Suprapubic skin (tissue), 4 donors: ENCODE measurements around the gene SLC38A11.
"Not testable (repeated sequence)": the region's sequence is repeated elsewhere in the genome, so short reads cannot be mapped to it uniquely, and the experiment has no call there.

Source experiments
- POLR2A ChIP-seq, 2 donors: fragments of 450-650 bp; IDR thresholded peaks; one replicate each; pipeline ENCODE4 v1.6.1; 2017; ENCODE audit warnings: antibody characterized with exemption in 2 of 2, mild to moderate bottlenecking in 2 of 2, moderate library complexity in 2 of 2
- POLR2AphosphoS5 ChIP-seq, 3 donors: sonication (generic); formaldehyde crosslinking; IDR thresholded peaks; one replicate each; pipeline ENCODE4 v1.6.1; 2017; ENCODE audit warnings: antibody characterized with exemption in 3 of 3
- TF ChIP-seq, protein P1 (sequence below), 2 donors: fragments of 200-600 bp in 1 of 2; fragments of 450-650 bp in 1 of 2; sonication (generic) in 1 of 2; IDR thresholded peaks; one replicate each; pipeline ENCODE4 v1.5.1; 2016 to 2019; ENCODE audit warnings: antibody characterized with exemption in 2 of 2, mild to moderate bottlenecking in 1 of 2, moderate library complexity in 1 of 2

DNA sequence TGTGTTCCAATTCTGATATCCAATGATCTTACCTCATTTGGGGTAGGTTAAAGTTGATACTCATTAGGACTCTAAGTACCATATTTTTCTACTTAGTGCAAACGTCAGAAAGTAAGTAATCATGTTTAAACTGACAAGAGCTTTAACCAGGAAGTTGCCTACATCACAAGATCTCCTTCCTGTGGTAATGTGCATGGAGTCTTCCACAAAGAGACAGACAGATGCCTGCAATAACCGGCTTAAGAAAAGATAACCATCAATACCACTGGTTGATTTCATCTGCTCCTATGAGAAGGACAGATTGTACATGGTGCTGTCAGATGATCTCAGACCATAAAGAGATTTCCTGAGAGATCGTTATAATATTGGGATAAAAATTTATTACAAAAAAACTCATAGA lies 33.5 kb upstream of the SLC38A11 start:
- not testable (repeated sequence) for TF ChIP-seq POLR2AphosphoS5, POLR2A (IDR thresholded peaks at IDR 0.05)
- TF ChIP-seq, protein P1, sequence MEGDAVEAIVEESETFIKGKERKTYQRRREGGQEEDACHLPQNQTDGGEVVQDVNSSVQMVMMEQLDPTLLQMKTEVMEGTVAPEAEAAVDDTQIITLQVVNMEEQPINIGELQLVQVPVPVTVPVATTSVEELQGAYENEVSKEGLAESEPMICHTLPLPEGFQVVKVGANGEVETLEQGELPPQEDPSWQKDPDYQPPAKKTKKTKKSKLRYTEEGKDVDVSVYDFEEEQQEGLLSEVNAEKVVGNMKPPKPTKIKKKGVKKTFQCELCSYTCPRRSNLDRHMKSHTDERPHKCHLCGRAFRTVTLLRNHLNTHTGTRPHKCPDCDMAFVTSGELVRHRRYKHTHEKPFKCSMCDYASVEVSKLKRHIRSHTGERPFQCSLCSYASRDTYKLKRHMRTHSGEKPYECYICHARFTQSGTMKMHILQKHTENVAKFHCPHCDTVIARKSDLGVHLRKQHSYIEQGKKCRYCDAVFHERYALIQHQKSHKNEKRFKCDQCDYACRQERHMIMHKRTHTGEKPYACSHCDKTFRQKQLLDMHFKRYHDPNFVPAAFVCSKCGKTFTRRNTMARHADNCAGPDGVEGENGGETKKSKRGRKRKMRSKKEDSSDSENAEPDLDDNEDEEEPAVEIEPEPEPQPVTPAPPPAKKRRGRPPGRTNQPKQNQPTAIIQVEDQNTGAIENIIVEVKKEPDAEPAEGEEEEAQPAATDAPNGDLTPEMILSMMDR (IDR thresholded peaks at IDR 0.05) = not testable (repeated sequence)
